CD4-positive, alpha-beta T cell treated with Interferon gamma for 1 hour (primary cell): Measurements from ENCODE around the gene KRT3.
"Not testable (repeated sequence)": the region's sequence is repeated elsewhere in the genome, so short reads cannot be mapped to it uniquely, and the experiment has no call there.

Experiments used
- DNase-seq: peaks from one replicate; pipeline ENCODE4 v3.0.0-alpha.2; 2020

Gene KRT3

GRCh38 chr12:52777566-52777965 lies 18.4 kb downstream of the KRT3 start:
- no peak for DNase-seq

GRCh38 chr12:52776913-52777395 lies 19.0 kb downstream of the KRT3 start, which contains the start of gene KRT76:
KRT76 (minus strand) TSS chr12:52777345; CDS start chr12:52777291, 54 bp downstream.
- no peak for DNase-seq

DNA sequence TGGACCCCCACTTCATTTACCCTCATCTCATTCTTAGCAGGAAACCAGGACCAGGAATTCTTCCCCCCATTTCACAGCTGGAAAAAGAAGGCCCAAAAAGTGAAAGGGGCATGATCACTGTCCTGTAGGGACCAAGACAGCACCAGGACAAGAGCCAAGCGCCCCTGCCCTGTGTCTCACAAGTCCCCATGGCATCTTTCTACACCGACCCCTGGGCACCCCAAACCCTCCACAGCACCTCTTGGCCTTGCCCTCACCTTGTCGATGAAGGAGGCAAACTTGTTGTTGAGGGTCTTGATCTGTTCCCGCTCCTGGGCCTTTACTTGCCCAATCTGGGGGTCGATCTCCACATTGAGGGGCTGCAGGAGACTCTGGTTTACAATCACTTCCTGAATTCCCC lies 19.5 kb downstream of the KRT3 start:
- DNase-seq: no peak

DNA sequence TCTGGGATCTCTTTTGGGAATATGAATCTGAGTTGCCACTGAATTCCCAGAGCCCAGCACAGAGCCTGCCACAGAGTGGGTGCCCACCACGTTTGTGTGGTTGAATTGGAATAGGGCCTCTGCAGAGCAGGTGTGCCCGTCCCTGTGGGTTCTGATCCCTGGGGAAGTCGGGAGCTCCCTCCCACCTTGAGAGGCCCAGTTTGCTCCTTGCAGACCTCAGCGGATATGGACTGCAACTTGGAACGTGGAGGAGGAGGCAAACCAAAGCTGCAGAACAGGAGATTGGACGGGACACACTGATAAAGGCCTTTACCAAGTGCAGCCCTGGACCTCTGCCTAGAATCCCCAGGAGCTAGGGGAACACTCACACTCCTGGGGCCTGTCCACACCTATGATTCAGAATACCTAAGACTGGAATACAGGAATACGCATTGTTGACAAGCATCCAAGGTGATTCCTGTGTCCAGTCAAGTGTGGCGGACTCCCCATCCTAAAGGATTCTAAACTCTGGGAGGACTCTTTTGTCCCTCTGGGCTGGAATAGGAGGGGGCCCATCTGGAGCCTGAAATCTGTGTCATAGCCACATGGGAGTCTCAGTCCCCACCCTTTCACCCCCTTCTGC lies 21.2 kb downstream of the KRT3 start:
- DNase-seq: no peak

- DNase-seq: no peak
Observed at GRCh38 chr12:52772772-52773171, 23.1 kb downstream of the KRT3 start.

GRCh38 chr12:52772188-52772587 lies 23.7 kb downstream of the KRT3 start:
- no peak for DNase-seq

- no peak for DNase-seq
Observed at GRCh38 chr12:52771505-52771904, 24.4 kb downstream of the KRT3 start.

GRCh38 chr12:52771088-52771487 lies 24.8 kb downstream of the KRT3 start:
- DNase-seq: no peak

GRCh38 chr12:52769946-52770345 lies 26.0 kb downstream of the KRT3 start:
- no peak for DNase-seq

DNA sequence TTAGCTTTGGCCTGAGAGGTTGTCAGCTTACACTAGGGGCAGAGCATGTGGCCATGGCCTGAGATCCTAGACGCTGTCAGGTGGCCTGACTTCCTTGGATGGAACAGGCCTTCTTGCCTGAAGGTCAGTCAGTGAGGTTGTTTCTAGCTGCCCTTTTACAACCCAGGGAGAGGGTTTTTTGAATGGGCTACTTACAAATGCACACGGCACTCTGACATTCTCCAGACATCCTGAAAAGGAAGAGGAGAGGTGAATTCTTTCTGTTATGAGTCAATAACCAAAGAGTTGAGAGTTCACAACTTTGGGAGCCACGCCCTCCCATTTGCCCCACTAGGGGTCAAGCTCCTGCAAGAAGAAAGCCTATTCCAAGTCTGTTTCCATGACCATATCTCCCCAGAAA lies 26.6 kb downstream of the KRT3 start:
- no peak for DNase-seq

DNA sequence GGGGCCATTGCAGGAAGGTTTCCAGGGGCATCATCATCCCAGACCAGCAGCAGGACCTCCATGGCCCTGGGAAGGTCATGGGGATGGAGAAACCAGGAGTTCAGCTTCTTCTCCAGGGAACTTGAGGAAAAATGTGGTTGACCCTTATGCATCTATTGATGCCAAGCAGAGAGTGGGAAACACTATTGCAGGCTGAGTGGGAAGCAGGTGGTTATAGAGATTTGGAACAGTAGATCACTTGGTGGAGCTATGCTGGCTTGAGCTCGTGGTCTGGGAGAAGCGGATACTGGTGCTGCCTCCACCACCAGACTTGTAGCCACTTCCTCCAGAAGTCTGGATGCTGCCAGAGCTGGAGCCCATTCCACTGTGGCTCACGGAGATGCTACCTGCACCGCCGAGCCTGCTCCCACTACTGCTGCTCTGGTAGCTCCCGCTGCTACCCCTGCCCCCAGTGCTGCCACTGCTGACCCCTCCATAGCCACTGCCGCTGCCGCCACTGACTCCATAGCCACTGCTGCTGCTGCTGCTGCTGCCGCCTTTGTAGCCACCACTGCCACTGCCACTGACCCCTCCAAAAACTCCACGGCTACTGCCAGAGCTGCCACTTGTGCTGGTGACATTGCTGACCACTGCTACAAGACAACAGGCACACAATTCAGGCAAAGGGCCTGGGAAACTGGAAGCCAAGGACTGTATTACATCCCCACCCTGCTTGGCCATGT lies 27.3 kb downstream of the KRT3 start:
- DNase-seq: no peak

GRCh38 chr12:52767427-52767826 lies 28.5 kb downstream of the KRT3 start:
- no peak for DNase-seq

DNA sequence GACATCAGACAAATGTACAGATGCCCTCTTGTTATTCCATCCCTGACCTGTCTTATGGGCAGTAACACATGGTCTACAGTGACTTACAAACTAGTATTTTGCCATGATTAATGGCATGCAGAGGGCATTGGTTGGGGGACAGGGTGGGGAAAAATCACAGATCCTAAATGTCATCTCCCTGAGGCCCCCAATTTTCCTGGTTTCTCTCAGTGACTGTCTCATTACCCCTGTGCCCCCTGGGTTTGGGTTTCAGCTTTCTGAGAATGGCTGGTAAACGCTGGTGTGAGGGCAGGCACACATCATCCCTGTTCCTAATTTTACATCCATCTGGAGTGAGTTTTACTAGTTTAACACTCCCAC lies 28.9 kb downstream of the KRT3 start:
- DNase-seq: no peak

- DNase-seq: no peak
Observed at GRCh38 chr12:52766351-52767019, 29.4 kb downstream of the KRT3 start.

DNA sequence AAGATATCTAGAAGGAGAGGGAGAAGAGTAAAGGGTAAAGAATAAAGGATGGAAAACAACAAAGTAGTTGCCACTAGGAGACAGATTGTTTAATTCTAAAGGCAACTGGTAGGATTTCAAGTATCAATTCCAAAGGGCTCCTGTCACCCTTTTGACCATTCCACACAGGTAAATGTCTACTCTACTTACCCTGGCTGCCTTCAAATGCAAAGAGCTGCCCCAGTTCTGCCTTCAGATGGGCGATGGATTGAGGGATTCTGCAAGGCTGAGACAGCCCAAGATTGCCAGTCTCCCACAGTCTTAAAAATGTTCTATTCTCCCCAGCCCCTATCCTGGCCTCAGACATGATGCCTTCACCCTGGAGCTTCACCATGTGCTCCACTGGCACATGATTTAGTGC lies 30.2 kb downstream of the KRT3 start:
- no peak for DNase-seq

GRCh38 chr12:52763991-52764390 lies 31.9 kb downstream of the KRT3 start:
- no peak for DNase-seq

- DNase-seq: no peak
Observed at GRCh38 chr12:52763036-52763659, 32.8 kb downstream of the KRT3 start.

DNA sequence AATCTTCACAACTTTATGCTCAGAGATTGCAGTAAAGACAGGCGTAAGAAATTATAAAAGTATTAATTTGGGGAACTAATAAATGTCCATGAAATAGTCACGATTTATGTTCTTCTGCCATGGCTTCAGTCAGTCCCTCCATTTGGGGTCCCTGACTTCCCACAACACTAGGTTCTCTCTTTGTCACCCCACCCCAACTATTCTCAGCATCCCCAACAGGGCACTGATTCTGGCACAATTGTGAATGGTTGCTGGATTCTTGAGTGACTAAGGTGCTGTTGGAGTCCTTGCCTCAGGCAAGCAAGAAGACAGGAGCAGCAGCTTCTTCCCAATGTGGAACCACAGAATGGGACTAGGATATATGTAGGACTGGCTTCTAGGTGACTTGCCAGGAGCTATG lies 34.1 kb downstream of the KRT3 start:
- DNase-seq: no peak

- not testable (repeated sequence) for DNase-seq
Observed at GRCh38 chr12:52761218-52761617, 34.7 kb downstream of the KRT3 start.

DNA sequence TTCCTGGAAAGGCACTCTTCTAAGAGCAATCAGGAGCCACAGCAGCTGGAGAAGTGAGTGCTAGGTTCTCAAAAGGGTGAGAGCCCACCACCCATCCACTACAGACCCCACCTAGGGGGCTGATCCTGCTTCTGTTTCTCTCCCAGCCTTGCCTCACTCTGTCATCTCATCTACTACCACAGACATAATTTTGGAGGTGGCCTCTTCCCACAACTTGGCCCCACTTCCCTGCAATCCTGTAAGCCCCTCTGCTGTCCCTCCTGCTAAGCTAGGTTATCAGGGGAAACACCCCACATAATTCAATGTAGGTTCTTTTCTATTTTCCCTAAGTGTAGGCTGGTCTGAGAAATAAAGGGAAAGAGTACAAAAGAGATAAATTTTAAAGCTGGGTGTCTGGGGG lies 35.3 kb downstream of the KRT3 start:
- no peak for DNase-seq

GRCh38 chr12:52759695-52760094 lies 36.2 kb downstream of the KRT3 start:
- no peak for DNase-seq

DNA sequence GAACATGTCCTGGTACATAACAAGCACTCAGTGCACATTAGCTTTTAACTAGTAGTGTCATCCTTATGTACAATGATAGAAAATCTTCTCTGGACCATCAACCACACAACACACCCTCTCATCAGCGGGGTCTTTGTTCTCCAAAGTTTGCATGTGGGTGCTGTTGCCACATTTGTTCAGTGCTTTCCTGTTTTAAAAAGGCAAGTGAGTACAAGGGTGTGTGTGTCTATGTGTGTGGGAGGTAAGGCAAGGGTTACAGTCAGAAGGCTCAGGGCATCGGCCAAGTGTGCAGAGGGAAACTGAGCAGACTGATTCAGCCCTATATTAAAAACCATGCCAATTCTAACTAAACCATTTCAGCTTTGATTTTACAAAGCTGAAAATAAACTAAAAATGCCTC lies 36.7 kb downstream of the KRT3 start:
- DNase-seq: no peak

DNA sequence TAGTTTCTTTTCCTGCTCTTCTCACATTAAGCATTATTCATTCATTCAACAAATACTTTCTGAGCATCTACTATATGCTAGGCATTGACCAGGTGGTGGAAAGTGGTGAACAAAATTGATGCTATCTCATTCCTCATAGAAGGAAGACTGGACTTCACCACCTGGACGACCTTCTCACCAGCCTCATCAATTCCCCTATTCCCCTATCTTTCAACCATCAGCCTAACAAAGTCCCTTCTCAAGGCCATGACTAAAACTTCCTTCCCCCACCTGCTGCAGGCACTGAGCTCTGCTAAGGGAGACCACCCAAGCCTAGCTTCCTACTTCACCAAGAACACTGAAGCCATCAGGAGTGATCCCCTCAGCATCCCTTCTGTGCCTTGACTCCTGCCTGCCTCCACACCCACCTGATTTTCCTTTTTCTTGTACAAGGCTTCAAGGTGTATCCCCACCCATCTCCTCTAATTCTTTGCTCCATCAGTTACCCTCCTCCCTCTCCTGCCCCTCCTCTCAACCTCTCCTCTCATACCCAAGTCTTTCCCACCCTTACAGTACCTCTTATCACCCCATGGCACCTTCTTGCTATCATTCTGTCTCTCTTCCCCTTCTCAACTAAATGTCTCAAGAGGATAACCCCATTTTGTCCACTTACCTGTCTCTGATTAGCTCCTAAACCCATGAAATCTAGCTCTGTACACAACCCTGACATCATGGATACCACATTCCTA lies 38.3 kb downstream of the KRT3 start:
- no peak for DNase-seq
